Measurements from ENCODE around the gene ANTXR1.

Gene ANTXR1

GRCh38 chr2:69104261-69104660 is 91.3 kb downstream of the ANTXR1 start:
- no peak for DNase-seq (ENCODE audit: low read depth)
- no peak for TF ChIP-seq CTCF (IDR thresholded peaks at IDR 0.05; ENCODE audit: insufficient read depth, low read depth, low read length, missing control alignments)
- no peak overlapping the region for H3K4me3 ChIP-seq (ENCODE audit: low read depth, low read length)

DNA sequence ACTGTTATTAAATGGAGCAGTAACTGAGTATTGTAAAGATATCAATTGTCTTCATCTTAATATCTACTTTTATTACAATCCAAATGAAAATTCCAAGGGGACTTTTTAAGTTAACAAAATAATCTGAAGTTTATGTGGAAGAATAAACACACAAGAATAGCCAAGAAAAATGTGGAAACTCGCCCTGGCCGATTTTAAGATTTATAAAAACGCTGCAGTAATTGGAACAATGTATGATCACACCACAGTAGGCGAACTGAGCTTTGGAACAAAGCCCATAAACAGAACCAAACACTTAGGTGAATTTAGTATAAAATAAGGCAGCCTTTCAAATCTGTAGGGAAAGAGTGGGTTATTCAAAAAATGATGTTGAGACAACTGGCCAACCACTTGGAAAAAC is 96.3 kb downstream of the ANTXR1 start:
- H3K4me3 ChIP-seq (ENCODE audit: low read depth, low read length), result no peak overlapping the region
- no peak for TF ChIP-seq CTCF (IDR thresholded peaks at IDR 0.05; ENCODE audit: insufficient read depth, low read depth, low read length, missing control alignments)
- no peak for DNase-seq (ENCODE audit: low read depth)

DNA sequence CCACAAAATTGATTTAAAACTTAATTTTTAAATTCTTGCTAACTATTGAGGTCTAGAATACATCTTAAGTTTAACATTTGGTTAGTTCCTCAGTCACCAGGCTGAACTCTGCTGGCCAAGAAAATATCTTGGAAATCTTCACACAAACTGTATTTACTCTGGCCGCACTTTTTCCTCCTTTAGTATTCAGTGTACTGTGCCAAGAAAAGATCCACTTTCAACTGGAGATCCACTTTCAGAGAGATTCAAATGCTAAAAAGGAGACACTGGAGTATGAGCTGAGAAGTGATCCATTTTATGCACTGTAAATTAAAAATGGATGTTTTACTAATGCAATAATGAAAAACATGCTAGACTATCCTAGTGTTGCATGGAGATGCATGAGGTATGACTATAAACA is 98.1 kb downstream of the ANTXR1 start:
- DNase-seq (ENCODE audit: low read depth), result no peak
- no peak overlapping the region for H3K4me3 ChIP-seq (ENCODE audit: low read depth, low read length)
- TF ChIP-seq CTCF (IDR thresholded peaks at IDR 0.05; ENCODE audit: insufficient read depth, low read depth, low read length, missing control alignments), result no peak

DNA sequence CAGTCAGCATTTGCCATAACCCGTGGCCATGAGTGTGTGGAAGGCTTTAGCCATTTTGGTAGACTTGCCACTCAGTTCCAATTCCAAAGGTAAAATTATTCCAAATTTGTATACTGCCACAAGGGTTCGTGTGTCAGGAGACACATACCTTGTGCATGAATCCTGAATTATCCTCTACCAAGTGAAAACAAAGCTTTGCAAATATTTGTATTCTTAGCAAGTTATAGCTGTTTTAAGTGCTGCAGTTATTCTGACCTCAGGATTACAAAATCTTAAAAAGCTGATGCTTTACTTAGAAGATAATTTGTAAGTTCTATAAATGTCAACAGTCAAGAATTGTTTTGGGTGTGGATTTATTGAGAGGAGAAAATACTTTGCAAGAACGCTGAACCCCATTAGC is 100.6 kb downstream of the ANTXR1 start:
- no peak for DNase-seq (ENCODE audit: low read depth)
- no peak for TF ChIP-seq CTCF (IDR thresholded peaks at IDR 0.05; ENCODE audit: insufficient read depth, low read depth, low read length, missing control alignments)
- H3K4me3 ChIP-seq (ENCODE audit: low read depth, low read length), result no peak overlapping the region

DNA sequence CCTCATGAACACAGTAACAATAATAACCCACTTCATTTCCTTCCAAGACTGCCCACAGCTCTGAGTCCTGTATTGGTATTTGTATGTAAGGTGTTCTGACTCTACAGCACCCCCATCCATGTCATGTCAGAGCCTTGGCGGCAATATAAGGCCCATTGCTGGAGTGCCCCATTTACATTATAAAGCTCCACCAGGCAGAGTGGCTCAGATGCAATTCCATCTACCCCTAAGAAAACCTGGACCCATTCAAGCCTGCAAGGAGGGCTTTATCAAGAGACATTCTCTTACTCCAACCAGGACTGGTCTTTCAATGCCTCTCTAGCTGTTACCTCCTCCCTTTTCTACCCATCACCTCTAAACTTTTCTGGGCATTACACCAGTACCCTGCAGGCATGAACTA is 101.6 kb downstream of the ANTXR1 start:
- no peak for TF ChIP-seq CTCF (IDR thresholded peaks at IDR 0.05; ENCODE audit: insufficient read depth, low read depth, low read length, missing control alignments)
- no peak for DNase-seq (ENCODE audit: low read depth)

GRCh38 chr2:69116438-69116837 is 103.5 kb downstream of the ANTXR1 start:
- TF ChIP-seq CTCF (IDR thresholded peaks at IDR 0.05; ENCODE audit: insufficient read depth, low read depth, low read length, missing control alignments), result no peak
- no peak overlapping the region for H3K4me3 ChIP-seq (ENCODE audit: low read depth, low read length)
- no peak for DNase-seq (ENCODE audit: low read depth)

More for the DNA sequence above, 101.6 kb downstream of the ANTXR1 start:
- no peak overlapping the region for H3K4me3 ChIP-seq (ENCODE audit: low read depth, low read length)

DNA sequence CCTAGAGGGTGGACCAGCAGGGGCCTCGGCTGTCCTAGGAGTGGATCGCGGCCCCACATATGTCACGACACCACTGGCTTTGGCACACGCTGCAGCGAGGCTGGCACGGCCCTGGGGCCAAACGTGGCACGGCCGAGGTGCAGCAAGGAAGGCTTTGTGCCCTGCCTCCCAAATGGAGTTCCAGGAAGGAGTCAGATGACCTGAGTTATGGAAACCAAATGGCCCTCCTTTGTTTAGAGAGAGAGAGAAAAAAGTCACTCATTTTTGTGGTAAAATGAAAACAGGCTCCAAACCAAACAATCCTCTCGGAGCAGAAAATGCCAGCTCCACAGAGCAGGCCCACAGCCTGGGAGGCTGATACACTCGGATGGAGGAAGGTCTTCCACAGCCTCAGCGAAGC is 105.6 kb downstream of the ANTXR1 start:
- DNase-seq (ENCODE audit: low read depth), result no peak
- no peak for TF ChIP-seq CTCF (IDR thresholded peaks at IDR 0.05; ENCODE audit: insufficient read depth, low read depth, low read length, missing control alignments)
- no peak overlapping the region for H3K4me3 ChIP-seq (ENCODE audit: low read depth, low read length)

Measured in GM12865 (cell line).